GM19043 (cell line): ENCODE results near the gene CDAN1.

Source experiments
- ATAC-seq: cut with Tn5 transposase; IDR thresholded peaks from one replicate; pipeline ENCODE4 v1.9.1; 2021; ENCODE audit warnings: low read depth; ENCODE audit not compliant: unreplicated experiment

The CDAN1 gene

GRCh38 chr15:42735382-42736165, 1.4 kb downstream of the CDAN1 start:
- ATAC-seq = no peak

DNA sequence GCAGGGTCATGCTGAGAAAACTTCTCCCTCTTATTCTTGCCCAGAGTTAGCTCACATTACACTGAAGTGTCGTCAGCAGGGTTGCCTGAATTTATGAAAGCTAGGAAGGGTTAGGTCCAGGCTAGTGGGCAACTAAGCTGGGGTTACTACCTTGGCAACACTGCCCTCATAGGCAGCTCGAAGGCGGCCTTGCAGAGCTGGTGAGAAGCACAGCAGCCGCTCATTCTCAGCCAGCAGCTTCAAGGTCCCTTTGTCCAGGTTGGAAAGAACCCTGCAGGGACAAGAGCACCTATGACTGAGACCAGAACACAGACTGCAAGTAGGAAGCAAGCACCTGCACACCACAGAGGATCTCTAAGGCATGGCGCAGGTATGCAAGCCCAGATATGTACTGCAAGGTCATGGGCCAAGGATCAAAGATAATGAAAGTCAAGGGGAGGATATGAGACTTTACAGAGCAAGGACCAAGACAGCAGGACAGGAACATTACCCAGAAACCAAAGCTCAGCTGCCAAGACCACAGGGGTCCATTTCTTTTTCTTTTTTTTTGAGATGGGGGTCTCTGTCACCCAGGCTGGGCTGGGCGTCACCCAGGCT, 2.8 kb downstream of the CDAN1 start:
- ATAC-seq = no peak

- ATAC-seq = no peak
Observed at GRCh38 chr15:42733027-42733426, 3.9 kb downstream of the CDAN1 start.

- no peak for ATAC-seq
Observed at GRCh38 chr15:42732095-42732827, 4.7 kb downstream of the CDAN1 start.

DNA sequence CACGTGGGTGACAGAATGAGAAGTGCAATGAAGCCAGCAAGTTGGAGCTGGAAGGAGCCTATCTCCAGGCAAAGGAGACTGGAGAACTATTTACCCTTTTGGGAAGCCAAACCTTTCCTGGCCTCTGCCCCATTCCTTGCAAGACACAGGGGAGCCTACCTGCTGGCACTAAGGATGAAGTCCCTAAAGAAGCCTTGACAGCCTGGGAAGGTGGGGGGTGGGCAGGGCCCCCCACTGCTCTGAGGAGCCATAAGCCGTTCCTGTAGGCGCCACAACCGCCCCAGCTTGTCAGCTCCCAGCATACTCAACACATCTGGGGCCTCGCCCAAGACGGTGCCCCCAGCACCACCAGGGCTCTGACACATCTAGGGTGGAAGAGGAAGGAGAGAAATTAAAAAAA, 5.5 kb downstream of the CDAN1 start:
- ATAC-seq = no peak

DNA sequence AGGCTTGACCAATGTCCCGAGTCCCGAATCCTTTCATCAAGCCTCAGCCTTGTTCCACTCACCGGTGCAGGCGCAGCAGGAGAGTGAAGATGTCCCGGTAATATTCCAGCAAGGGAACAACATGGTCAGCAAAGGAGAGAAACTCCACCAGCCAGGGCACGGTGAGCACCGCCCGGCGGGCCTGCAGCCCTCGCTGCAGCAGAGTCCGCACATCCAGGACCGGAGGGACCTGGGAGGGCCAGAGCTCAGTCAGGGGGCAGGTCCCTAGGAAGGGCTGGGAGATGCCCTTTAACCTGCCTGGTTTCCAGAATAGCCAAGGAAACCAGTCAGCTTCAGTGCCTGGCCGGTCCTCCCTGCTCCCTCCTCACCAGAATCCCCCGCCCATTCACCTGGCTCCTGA, 6.4 kb downstream of the CDAN1 start:
- ATAC-seq = no peak

DNA sequence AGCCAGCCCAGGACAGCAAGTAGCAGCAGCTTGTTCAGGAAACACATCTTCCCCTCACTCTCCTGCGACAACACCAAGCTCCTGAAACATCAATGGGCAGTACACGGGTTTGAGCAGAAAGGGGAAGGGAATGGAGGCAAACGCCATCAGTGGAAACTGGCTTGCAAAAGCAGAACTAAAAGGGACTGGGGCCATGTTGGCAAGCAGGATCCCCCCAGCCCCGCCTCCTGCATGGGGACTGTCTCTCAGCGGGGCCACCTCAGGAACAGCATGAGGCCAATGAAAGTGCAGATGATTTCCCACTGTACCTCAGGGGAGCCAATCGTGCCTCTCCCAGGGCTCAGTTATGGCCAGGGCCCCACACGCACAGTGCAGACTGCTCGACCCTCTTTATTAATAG, 6.8 kb downstream of the CDAN1 start:
- ATAC-seq = no peak

DNA sequence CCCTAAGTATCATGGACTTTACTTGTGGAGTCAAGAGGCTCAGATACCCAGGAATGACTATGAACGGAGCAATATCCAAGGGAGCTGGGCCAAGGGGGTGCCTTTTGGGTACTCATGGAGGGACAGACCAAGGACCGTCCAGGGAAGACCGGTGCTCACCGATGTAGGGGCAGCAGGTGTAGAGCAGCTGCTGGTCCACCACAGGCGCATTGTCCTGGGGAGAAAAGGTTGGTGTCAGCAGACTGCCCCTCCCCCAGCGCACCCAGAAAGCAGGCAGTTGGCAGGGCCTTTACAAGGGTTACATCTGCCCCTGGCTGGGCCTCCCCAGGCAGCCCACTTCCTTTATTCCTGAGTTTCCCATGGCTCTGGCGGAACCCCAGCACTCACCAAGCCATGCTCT, 7.5 kb downstream of the CDAN1 start:
- no peak for ATAC-seq

DNA sequence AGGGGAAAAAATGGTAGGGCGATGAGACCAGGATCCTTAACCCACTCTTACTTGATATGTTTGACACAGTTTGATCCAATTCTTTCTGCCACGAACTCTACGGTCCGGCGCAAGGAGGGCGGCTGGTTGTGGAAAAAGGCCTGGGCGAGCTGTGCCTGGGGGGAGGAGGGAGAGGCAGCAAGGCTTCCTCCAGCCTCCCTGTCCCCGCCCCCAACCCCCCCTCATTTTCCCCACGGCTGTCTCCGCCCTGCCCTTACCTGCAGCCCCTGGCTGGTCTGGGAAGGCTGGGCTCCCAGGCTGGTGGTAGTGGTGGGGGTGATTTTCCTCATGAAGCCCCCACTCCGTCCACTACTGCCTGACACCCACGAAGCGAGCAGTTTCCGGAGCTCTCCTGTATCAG, 8.0 kb downstream of the CDAN1 start:
- no peak for ATAC-seq

DNA sequence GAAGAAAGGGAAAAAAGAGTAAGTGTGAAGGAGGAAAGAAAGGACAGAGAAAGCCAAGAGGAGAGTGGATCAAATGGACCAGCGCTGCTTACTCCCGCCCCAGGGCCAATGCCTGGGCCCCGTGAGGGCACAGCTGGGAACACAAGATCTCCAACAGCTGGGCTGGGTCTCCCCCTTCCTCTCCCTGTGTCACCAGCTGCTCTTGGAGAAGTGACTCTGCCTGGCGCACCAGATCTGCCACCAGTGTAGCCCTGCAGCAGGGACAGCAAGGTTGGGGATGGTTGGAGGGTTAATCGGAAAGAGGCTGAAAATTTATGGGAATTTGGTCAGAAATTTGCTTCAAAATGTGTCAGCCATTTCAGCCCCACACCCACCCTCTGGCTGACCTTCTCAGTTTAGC, 8.4 kb downstream of the CDAN1 start:
- no peak for ATAC-seq

- no peak for ATAC-seq
Observed at GRCh38 chr15:42727750-42728381, 9.1 kb downstream of the CDAN1 start.

GRCh38 chr15:42726114-42726513, 10.8 kb downstream of the CDAN1 start:
- no peak for ATAC-seq

DNA sequence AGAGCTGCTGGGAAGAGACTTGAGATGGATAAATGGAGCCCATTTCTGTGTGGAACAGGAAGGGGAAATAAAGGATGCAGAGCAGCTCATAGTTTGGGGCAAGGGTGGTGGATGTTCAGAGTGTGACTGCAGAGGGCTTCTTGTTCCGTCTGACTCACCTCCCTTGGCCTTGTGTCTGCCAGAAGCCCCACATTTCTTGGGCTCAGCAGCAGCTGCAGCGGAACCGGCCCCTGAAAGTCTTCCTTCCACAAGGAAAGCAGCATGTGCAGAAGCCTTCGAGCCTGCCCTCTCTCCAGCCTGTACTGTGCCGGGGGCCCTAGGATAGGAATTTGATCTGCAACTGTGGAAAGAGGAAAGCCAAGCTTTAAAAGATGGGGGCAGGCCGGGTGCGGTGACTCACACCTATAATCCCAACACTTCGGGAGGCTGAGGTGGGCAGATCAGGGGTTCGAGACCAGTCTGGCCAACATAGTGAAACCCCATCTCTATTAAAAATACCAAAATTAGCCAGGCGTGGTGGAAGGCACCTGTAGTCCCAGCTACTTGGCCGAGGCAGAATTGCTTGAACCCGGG, 11.5 kb downstream of the CDAN1 start:
- no peak for ATAC-seq

DNA sequence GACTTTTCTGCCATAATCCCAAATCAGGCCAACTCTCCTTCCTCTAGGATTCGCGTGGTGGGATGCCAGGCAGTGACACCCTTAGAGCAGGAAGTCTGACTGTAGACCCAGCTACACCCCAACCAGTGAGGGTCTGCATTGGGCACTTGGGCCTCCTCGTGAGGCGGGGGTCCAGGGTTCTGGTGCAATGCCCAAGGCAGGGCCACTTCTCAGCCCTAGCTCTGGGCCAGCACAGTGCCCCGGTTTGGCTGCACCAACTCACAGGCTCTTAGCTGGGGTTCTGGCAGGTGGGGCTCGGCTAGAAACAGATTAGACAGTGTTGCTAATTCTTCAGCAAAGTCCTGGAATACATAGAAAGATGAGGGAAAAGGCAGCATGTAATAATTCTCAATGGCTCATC, 12.7 kb downstream of the CDAN1 start:
- no peak for ATAC-seq

- no peak for ATAC-seq
Observed at GRCh38 chr15:42723068-42723467, 13.9 kb downstream of the CDAN1 start.

GRCh38 chr15:42721916-42722315, 15.0 kb downstream of the CDAN1 start:
- no peak for ATAC-seq

DNA sequence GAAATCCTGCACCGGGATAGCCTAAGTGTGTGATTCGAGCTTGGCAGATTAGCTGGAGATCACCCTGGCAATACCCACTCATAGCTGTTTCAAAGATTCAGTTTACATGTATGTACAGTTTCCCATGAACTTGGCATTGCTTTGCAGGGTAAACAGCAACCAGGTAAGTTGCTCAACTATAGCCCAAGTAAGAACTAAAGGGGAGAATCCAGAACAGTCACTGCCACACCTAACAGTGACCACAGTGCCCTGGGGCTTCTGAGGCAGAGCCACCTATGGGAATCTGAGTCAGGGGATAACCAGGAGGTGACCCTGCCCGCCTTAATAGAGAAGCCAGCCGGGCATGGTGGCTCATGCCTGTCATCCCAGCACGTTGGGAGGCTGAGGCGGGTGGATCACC, 15.9 kb downstream of the CDAN1 start:
- no peak for ATAC-seq

DNA sequence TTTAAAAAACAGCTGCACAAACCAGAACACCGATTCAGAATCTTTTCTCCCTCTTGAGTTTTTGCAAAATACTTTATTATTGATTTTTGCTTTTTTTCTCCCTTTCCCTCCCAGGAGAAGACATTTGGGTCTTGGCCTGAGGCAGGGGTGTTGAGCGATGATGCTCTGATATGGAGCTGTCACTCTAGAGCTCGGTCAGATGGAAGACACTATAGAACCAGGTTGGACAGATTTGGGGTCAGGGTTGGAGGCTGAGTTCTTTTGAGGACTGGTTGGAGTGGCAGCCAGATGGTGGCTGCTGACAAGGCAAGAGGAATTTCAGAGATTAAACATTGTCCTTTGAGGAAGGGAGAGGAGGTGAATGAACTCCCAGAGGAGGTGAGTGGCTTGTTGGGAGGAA, 16.9 kb downstream of the CDAN1 start:
- no peak for ATAC-seq

DNA sequence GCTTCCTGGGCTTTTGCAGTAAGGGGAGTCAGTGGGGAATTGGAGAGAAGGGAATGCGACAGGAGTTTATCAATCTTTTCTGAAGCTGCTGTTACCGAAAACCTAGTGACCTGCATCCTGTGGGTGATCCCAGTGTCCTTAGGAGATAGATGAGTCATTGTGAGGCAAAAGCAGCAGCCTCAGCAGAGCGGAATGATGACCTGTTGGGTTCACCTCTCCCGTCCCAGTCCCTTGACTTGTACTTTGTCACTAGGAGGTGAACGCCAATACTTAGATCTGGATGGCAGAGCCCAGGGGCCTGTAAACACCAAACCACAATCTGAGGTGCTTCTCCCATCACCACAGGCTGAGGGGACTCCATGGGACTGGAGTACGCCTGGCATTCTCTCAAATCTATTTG, 17.9 kb downstream of the CDAN1 start:
- ATAC-seq = no peak

- ATAC-seq = no peak
Observed at GRCh38 chr15:42716626-42717025, 20.3 kb downstream of the CDAN1 start.

GRCh38 chr15:42716125-42716524, 20.8 kb downstream of the CDAN1 start:
- no peak for ATAC-seq
